GM23338 (cell line): Measurements from ENCODE around the gene ZNF594. TPM values are rescaled to one million over a fixed set of nuclear protein-coding genes. Genes with fewer than 3 reads are reported as not detected.
"Not testable (repeated sequence)": the region's sequence is repeated elsewhere in the genome, so short reads cannot be mapped to it uniquely, and the experiment has no call there.

Experiments used
- ATAC-seq: fragments of 200-7000 bp; cut with Tn5 transposase; 3 replicates; pipeline ENCODE4 v1.9.1; 2020
- DNase-seq: peaks from one replicate; pipeline ENCODE4 v3.0.0-alpha.2; 2015; ENCODE audit warnings: low spot score
- H2AFZ ChIP-seq: fragments of 200-600 bp; sonication (generic); 2 replicates; pipeline ENCODE4 v1.8.0; 2016; ENCODE audit warnings: antibody characterized with exemption, mild to moderate bottlenecking, moderate library complexity
- H3F3A ChIP-seq: fragments of 200-600 bp; sonication (generic); replicated peaks from 2 replicates; pipeline ENCODE4 v1.8.0; 2017; ENCODE audit warnings: antibody characterized with exemption, mixed run types, low read depth
- H3K27ac ChIP-seq: fragments of 200-600 bp; sonication (generic); 2 replicates; pipeline ENCODE4 v1.6.1; 2016; ENCODE audit warnings: low read depth
- H3K27me3 ChIP-seq: fragments of 200-600 bp; sonication (generic); 2 replicates; pipeline ENCODE4 v1.8.0; 2016; ENCODE audit warnings: mild to moderate bottlenecking, mixed run types, moderate library complexity; ENCODE audit not compliant: insufficient read depth
- H3K36me3 ChIP-seq: fragments of 200-600 bp; sonication (generic); 2 replicates; pipeline ENCODE4 v1.8.0; 2016; ENCODE audit warnings: mild to moderate bottlenecking; ENCODE audit not compliant: insufficient read depth
- H3K4me1 ChIP-seq: fragments of 200-600 bp; sonication (generic); 2 replicates; pipeline ENCODE4 v1.8.0; 2016; ENCODE audit warnings: mild to moderate bottlenecking, moderate library complexity; ENCODE audit not compliant: insufficient read depth
- H3K4me2 ChIP-seq: fragments of 200-600 bp; sonication (generic); 2 replicates; pipeline ENCODE4 v1.7.1; 2017; ENCODE audit warnings: mixed run types
- H3K4me3 ChIP-seq: fragments of 200-600 bp; sonication (generic); 2 replicates; pipeline ENCODE4 v1.6.1; 2016; ENCODE audit warnings: mixed run types
- H3K79me2 ChIP-seq: fragments of 200-600 bp; sonication (generic); replicated peaks from 2 replicates; pipeline ENCODE4 v1.8.0; 2017; ENCODE audit warnings: mild to moderate bottlenecking; ENCODE audit not compliant: insufficient read depth
- H3K9me2 ChIP-seq: fragments of 200-600 bp; sonication (generic); 2 replicates; pipeline ENCODE4 v1.8.0; 2017; ENCODE audit not compliant: insufficient read depth
- H4K20me1 ChIP-seq: fragments of 200-600 bp; sonication (generic); replicated peaks from 2 replicates; pipeline ENCODE4 v1.8.0; 2017; ENCODE audit warnings: mild to moderate bottlenecking; ENCODE audit not compliant: insufficient read depth
- H3K27ac Mint-ChIP-seq: 2 replicates; pipeline ENCODE4 v1.8.0; 2020; ENCODE audit warnings: inconsistent platforms, mild to moderate bottlenecking, moderate library complexity, mixed read lengths
- H3K27me3 Mint-ChIP-seq: 3 replicates; pipeline ENCODE4 v1.8.0; 2022; ENCODE audit warnings: low read depth, mild to moderate bottlenecking, moderate library complexity, mixed read lengths, inconsistent platforms; ENCODE audit not compliant: insufficient read depth, poor library complexity
- H3K36me3 Mint-ChIP-seq: 3 replicates; pipeline ENCODE4 v1.8.0; 2021; ENCODE audit warnings: low read depth, mild to moderate bottlenecking, inconsistent platforms, moderate library complexity, mixed read lengths
- H3K4me1 Mint-ChIP-seq: 3 replicates; pipeline ENCODE4 v1.8.0; 2020; ENCODE audit warnings: mild to moderate bottlenecking, inconsistent platforms, mixed read lengths
- H3K4me3 Mint-ChIP-seq: 3 replicates; pipeline ENCODE4 v1.8.0; 2021; ENCODE audit warnings: moderate library complexity, mild to moderate bottlenecking, inconsistent platforms, mixed read lengths
- H3K9me3 Mint-ChIP-seq: 3 replicates; pipeline ENCODE4 v1.8.0; 2020; ENCODE audit warnings: moderate library complexity, mild to moderate bottlenecking, inconsistent platforms, mixed read lengths
- EZH2 ChIP-seq: fragments of 200-600 bp; sonication (generic); IDR thresholded peaks from one replicate; pipeline ENCODE4 v1.8.0; 2017; ENCODE audit warnings: antibody characterized with exemption, mild to moderate bottlenecking, low read depth; ENCODE audit not compliant: unreplicated experiment
- ZNF462 ChIP-seq: fragments of 250-450 bp; sonication (Bioruptor Pico); IDR thresholded peaks from 2 replicates; pipeline ENCODE4 v1.5.0; 2020; ENCODE audit warnings: mild to moderate bottlenecking, moderate library complexity
- polyA plus RNA-seq: library from polyadenylated mRNA; unstranded; fragments of >200 nt; fragmentation: Nextera tagmentation; extraction: Ambion mirVana; gene quantifications from 2 replicates; pipeline ENCODE4 v1.2.1, GENCODE V29; 2016
- total RNA-seq: library from RNA; depleted of rRNA; stranded (reverse); fragments of >200 nt; shearing (Covaris generic); gene quantifications from 2 replicates; pipeline ENCODE4 v1.2.3, GENCODE V29; 2014

The ZNF594 gene
- total and polyA plus RNA-seq, 2 experiments from 2014 or later: 7.0 to 15.6 TPM

- H3K4me2 ChIP-seq, H3K27ac Mint-ChIP-seq, H3F3A ChIP-seq, ATAC-seq, H3K79me2 ChIP-seq, H3K27ac ChIP-seq, H3K4me3 Mint-ChIP-seq, H2AFZ ChIP-seq, H3K36me3 ChIP-seq, H3K9me2 ChIP-seq, H4K20me1 ChIP-seq, H3K4me3 ChIP-seq, H3K9me3 Mint-ChIP-seq, H3K4me1 ChIP-seq, H3K27me3 ChIP-seq, H3K36me3 Mint-ChIP-seq, H3K4me1 Mint-ChIP-seq, DNase-seq, H3K27me3 Mint-ChIP-seq: not testable (repeated sequence)
Measured at GRCh38 chr17:5161793-5162192, 29.9 kb downstream of the ZNF594 start.

GRCh38 chr17:5160702-5161101, 31.0 kb downstream of the ZNF594 start:
- H3K4me1 Mint-ChIP-seq, H2AFZ ChIP-seq, H3K36me3 ChIP-seq, DNase-seq, H3K27ac ChIP-seq, H3K4me3 Mint-ChIP-seq, H3K4me1 ChIP-seq, H3K4me3 ChIP-seq, ATAC-seq, H3K36me3 Mint-ChIP-seq, H3F3A ChIP-seq, H3K79me2 ChIP-seq, H3K27me3 ChIP-seq, H3K9me2 ChIP-seq, H4K20me1 ChIP-seq, H3K9me3 Mint-ChIP-seq, H3K4me2 ChIP-seq, H3K27ac Mint-ChIP-seq, H3K27me3 Mint-ChIP-seq: not testable (repeated sequence)

- ATAC-seq, H3F3A ChIP-seq, H3K4me1 Mint-ChIP-seq: not testable (repeated sequence)
Measured at GRCh38 chr17:5146122-5146521, 45.5 kb downstream of the ZNF594 start.

GRCh38 chr17:5142877-5143276, 48.8 kb downstream of the ZNF594 start:
- not testable (repeated sequence) for H3K4me3 Mint-ChIP-seq, H3K27ac Mint-ChIP-seq, H3K36me3 Mint-ChIP-seq, H3K79me2 ChIP-seq, H3K27me3 ChIP-seq, H3K9me2 ChIP-seq, H3K9me3 Mint-ChIP-seq, H3K27ac ChIP-seq, H2AFZ ChIP-seq, H3K4me1 ChIP-seq, H3K4me3 ChIP-seq, H3K27me3 Mint-ChIP-seq, H3K36me3 ChIP-seq, DNase-seq, H3F3A ChIP-seq, ATAC-seq, H3K4me2 ChIP-seq, H4K20me1 ChIP-seq, H3K4me1 Mint-ChIP-seq

More at GRCh38 chr17:5146122-5146521, 45.5 kb downstream of the ZNF594 start:
- H4K20me1 ChIP-seq, H3K36me3 Mint-ChIP-seq, H3K27me3 Mint-ChIP-seq, DNase-seq, H3K36me3 ChIP-seq, H3K9me2 ChIP-seq, H2AFZ ChIP-seq, H3K27me3 ChIP-seq, H3K4me3 ChIP-seq, H3K27ac ChIP-seq, H3K4me1 ChIP-seq, H3K79me2 ChIP-seq, H3K9me3 Mint-ChIP-seq, H3K27ac Mint-ChIP-seq, H3K4me2 ChIP-seq, H3K4me3 Mint-ChIP-seq: not testable (repeated sequence)

GRCh38 chr17:5139458-5139732, 52.3 kb downstream of the ZNF594 start:
- H2AFZ ChIP-seq: no peak overlapping the region
- ATAC-seq (no peak), DNase-seq (no peak)
- Mint-ChIP-seq H3K4me1 (no peaks in the 10 kb centered on the region), H3K27ac (no peak overlapping the region), H3K27me3 (peaks cover 3% of the 10 kb centered on the region), H3K9me3 (no peaks in the 10 kb centered on the region), H3K36me3 (no peaks in the 10 kb centered on the region), H3K4me3 (no peak overlapping the region)
- no peaks in the 10 kb centered on the region for H3K79me2 ChIP-seq
- no peak overlapping the region for H3K27ac ChIP-seq
- no peaks in the 10 kb centered on the region for H3K36me3 ChIP-seq
- no peaks in the 10 kb centered on the region for H3K27me3 ChIP-seq
- H3F3A ChIP-seq: no peaks in the 10 kb centered on the region
- no peaks in the 10 kb centered on the region for H3K4me1 ChIP-seq
- no peaks in the 10 kb centered on the region for H3K9me2 ChIP-seq
- H4K20me1 ChIP-seq: no peaks in the 10 kb centered on the region
- H3K4me3 ChIP-seq: no peak overlapping the region
- no peak overlapping the region for H3K4me2 ChIP-seq
- no peak for TF ChIP-seq ZNF462 (CRISPR knock-in tag)
- TF ChIP-seq EZH2: no peak
